GM21423 (cell line): ENCODE results near the gene PLEKHB1.
"Not testable (repeated sequence)": the region's sequence is repeated elsewhere in the genome, so short reads cannot be mapped to it uniquely, and the experiment has no call there.

Experiments used
- ATAC-seq: cut with Tn5 transposase; IDR thresholded peaks from one replicate; pipeline ENCODE4 v1.9.1; 2021; ENCODE audit warnings: mild to moderate bottlenecking, moderate library complexity; ENCODE audit not compliant: unreplicated experiment

The PLEKHB1 gene

GRCh38 chr11:73667891-73668290 lies 21.5 kb downstream of the PLEKHB1 start:
- no peak for ATAC-seq

DNA sequence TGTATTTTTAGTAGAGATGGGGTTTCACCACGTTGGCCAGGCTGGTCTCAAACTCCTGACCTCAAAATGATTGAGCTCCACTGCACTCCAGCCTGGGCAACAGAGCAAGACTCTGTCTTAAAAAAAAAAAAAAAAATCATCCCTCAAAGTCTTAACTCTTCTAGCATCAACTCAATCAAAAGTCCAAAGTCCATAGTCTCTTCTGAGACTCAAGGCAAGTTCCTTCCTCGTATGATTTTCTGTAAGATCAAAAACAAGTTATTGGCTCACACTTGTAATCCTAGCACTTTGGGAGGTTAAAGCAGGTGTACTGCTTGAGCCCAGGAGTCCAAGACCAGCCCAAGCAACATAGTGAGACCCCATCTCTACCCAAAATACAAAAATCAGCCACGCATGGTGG lies 24.4 kb downstream of the PLEKHB1 start:
- no peak for ATAC-seq

GRCh38 chr11:73671701-73672100 lies 25.3 kb downstream of the PLEKHB1 start:
- ATAC-seq = no peak

GRCh38 chr11:73676552-73676951 lies 30.2 kb downstream of the PLEKHB1 start:
- ATAC-seq = not testable (repeated sequence)

DNA sequence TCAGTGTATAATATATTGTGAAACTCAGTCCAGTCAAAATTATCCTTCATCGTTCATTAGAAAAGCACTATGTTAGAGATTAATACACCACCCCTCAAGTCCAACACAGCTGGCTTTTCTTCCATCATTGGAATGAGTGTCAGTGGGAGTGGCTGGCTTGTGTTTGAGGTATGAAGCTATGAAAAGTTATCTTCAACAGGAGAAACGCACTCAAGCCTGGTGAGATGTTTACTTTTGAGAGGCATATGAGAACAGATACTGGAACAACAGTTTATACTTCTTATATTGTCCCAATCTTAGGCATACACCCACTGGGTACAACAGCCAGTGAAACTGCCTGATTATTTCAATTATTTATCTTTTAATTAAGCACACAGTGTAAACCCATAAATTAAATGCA lies 34.3 kb downstream of the PLEKHB1 start:
- no peak for ATAC-seq

GRCh38 chr11:73693899-73694525 lies 47.6 kb downstream of the PLEKHB1 start:
- ATAC-seq = no peak

DNA sequence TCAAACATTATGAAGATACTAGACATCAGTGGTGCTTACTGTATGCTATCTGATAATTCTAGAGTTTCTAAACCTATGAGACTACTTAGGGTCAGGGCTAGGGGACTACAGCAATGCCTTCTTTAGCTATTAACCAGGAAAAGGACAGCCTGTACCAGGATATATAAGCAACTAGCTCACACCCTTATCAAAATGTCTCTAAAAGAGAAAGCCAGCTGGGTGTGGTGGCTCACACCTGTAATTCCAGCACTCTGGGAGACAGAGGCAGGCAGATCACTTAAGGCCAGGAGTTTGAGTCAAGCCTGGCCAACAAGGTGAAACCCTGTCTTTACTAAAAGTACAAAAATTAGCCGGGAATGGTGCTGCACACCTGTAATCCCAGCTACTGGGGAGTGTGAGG lies 58.7 kb downstream of the PLEKHB1 start:
- ATAC-seq = no peak

DNA sequence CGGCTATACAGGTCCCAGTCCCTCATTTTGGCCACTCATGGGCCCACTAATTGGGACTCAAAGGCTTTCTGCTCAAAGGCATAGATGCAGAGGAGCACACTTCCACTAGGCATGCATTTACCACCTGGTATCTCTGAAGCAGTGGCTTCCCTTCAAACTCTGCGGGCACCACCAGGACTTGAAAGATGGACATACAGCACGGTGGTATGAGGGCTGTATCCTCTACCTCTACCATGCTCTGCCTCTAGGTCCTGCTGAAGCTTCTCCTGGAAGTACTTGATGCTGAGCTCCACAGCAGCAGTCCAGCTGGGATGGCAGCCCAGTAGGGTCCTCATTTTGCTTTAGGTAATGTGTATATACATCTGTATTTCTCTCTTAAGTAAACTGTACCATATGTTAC lies 64.6 kb downstream of the PLEKHB1 start:
- ATAC-seq = no peak
